Sigmoid colon (tissue), 7 donors: Measurements from ENCODE around the gene CARD11. TPM values are rescaled to one million over a fixed set of nuclear protein-coding genes. Genes with fewer than 3 reads are reported as not detected.

Experiments
- DNase-seq: peaks from one replicate; pipeline ENCODE4 v3.0.0-alpha.2; 2019
- H3K27ac ChIP-seq, 4 donors: fragments of 200-600 bp; sonication (generic); one replicate each; pipeline ENCODE4 v1.5.1; 2016 to 2019; ENCODE audit warnings: mild to moderate bottlenecking in 1 of 4
- H3K27me3 ChIP-seq, 3 donors: fragments of 200-600 bp; sonication (generic); one replicate each; pipeline ENCODE4 v1.5.1; 2019; ENCODE audit warnings: mild to moderate bottlenecking in 1 of 3
- H3K36me3 ChIP-seq, 4 donors: fragments of 200-600 bp; sonication (generic); one replicate each; pipeline ENCODE4 v1.5.1; 2016 to 2019
- H3K4me1 ChIP-seq, 4 donors: fragments of 200-600 bp; sonication (generic); one replicate each; pipeline ENCODE4 v1.5.1; 2017 to 2019
- H3K4me3 ChIP-seq, 4 donors: fragments of 200-600 bp; sonication (generic); one replicate each; pipeline ENCODE4 v1.5.1; 2017 to 2019; ENCODE audit warnings: mild to moderate bottlenecking in 2 of 4, moderate library complexity in 1 of 4
- H3K9me3 ChIP-seq, 4 donors: fragments of 200-600 bp in 3 of 4; sonication (generic) in 3 of 4; one replicate each; pipeline versions ENCODE4 v1.5.1 to v1.6.1; 2013 to 2019
- EP300 ChIP-seq, 4 donors: sonication (generic); formaldehyde crosslinking; IDR thresholded peaks; one replicate each; pipeline ENCODE4 v1.6.1; 2017; ENCODE audit warnings: antibody characterized with exemption in 4 of 4
- POLR2A ChIP-seq, 2 donors: fragments of 450-650 bp; IDR thresholded peaks; one replicate each; pipeline ENCODE4 v1.6.1; 2016; ENCODE audit warnings: antibody characterized with exemption in 2 of 2, mild to moderate bottlenecking in 2 of 2, moderate library complexity in 2 of 2
- POLR2AphosphoS5 ChIP-seq, 4 donors: sonication (generic); formaldehyde crosslinking; IDR thresholded peaks; one replicate each; pipeline ENCODE4 v1.6.1; 2017; ENCODE audit warnings: antibody characterized with exemption in 4 of 4
- WGBS, 2 donors: extraction: QIAGEN DNeasy Blood & Tissue Kit; methylation state at CpG; one replicate each; pipeline ENCODE4 v1.1.7; 2013; 5-methylcytosine and 5-hydroxymethylcytosine counted together
- intact Hi-C: fragments of 100-400 bp; cut with DNase I; formaldehyde crosslinking; loops from one replicate; pipeline ENCODE4 v1.15.1; 2023
- polyA plus RNA-seq, 3 donors: library from polyadenylated mRNA; stranded (reverse); fragments of 200-250 nt; gene quantifications; one replicate each; pipeline ENCODE4 v1.2.3, GENCODE V29; 2013
- total RNA-seq, 4 donors: library from RNA; depleted of rRNA; stranded (reverse); fragments of >200 nt; gene quantifications; one replicate each; pipeline ENCODE4 v1.1.0, GENCODE V29; 2016
- TF ChIP-seq, protein P1 (sequence below), 4 experiments: fragments of 450-650 bp in 3 of 4; fragments of 200-600 bp in 1 of 4; IDR thresholded peaks; one replicate each; pipeline ENCODE4 v1.5.1; 2016 to 2019; ENCODE audit warnings: antibody characterized with exemption in 4 of 4, mild to moderate bottlenecking in 3 of 4, moderate library complexity in 2 of 4
- donor health status: healthy with polysubstance abuse.
- donor health status: Bipolar disorder and iron deficiency.
- donor health status: healthy.

CARD11 gene
- total RNA-seq: under 1 TPM in 3 of 4 donors, not detected in 1; 0.14 to 0.71 (median 0.33) TPM
- polyA plus RNA-seq: 10 to 100 TPM in 1 of 3 donors, under 1 TPM in 2; 0.60 to 22.4 (median 0.92) TPM

DNA sequence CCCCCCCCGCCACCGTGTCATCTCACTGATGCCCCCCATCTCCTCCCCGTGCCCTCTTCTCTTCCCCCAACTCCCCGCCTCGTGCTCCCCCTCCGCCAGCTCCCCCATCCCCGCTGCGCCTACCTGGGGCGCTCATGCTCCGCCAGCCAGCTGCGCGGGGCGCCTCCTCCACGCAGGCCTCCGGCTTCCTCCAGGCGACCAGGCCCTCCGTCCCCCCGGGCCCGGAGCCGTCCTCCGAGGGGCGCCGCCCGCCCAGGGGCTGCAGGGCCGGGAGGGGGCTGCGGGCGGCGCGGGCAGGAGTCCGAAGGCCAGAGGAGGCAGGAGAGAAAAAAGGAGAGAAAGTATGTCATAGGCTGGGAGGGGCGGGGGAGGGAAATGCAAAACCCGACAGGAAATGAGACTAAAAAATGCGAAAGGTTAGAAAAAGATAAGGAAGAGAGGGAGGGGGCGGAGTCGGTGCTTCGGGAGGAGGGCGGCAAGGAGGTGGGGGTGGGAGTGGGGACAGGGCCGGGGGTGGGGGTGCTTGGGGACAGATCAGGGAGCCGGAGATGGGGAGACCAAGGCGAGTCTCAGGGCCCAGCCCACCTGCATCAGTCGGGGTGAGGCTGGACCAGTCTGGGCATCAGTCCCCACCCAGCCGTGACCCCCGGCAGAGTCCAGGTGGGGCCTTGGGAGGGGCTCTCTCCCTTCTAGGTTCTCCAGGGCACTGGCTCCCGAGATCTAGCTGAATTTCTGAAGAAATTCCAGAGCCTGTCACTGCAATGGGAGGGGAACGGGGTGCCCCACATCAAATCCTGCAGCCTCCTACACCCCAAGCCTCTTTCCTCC lies at the start of gene CARD11:
CARD11 (minus strand) TSS at position 324 of the 828 bp plus-strand sequence. CDS start 85,361 bp downstream, outside the sequence.
- Histone ChIP-seq H3K4me1 (no peaks in the 10 kb centered on the region), H3K36me3 (no peaks in the 10 kb centered on the region), H3K9me3 (no peaks in the 10 kb centered on the region), H3K4me3 (no peak within 1 kb of the TSS), H3K27ac (no peak within 1 kb of the TSS), H3K27me3 (peaks cover 4 to 27% (median 27%) of the 10 kb centered on the region in 3 donors)
- no peak for DNase-seq
- intact Hi-C loops: no loop called here
- WGBS, 2 donors: 5 to 7% methylated on average over 45 of the region's 45 CpGs
- TF ChIP-seq, protein P1, sequence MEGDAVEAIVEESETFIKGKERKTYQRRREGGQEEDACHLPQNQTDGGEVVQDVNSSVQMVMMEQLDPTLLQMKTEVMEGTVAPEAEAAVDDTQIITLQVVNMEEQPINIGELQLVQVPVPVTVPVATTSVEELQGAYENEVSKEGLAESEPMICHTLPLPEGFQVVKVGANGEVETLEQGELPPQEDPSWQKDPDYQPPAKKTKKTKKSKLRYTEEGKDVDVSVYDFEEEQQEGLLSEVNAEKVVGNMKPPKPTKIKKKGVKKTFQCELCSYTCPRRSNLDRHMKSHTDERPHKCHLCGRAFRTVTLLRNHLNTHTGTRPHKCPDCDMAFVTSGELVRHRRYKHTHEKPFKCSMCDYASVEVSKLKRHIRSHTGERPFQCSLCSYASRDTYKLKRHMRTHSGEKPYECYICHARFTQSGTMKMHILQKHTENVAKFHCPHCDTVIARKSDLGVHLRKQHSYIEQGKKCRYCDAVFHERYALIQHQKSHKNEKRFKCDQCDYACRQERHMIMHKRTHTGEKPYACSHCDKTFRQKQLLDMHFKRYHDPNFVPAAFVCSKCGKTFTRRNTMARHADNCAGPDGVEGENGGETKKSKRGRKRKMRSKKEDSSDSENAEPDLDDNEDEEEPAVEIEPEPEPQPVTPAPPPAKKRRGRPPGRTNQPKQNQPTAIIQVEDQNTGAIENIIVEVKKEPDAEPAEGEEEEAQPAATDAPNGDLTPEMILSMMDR (IDR thresholded peaks at IDR 0.05): no peak
- TF ChIP-seq POLR2AphosphoS5 (IDR thresholded peaks at IDR 0.05) (no peak), EP300 (IDR thresholded peaks at IDR 0.05) (no peak), POLR2A (IDR thresholded peaks at IDR 0.05) (no peak)

DNA sequence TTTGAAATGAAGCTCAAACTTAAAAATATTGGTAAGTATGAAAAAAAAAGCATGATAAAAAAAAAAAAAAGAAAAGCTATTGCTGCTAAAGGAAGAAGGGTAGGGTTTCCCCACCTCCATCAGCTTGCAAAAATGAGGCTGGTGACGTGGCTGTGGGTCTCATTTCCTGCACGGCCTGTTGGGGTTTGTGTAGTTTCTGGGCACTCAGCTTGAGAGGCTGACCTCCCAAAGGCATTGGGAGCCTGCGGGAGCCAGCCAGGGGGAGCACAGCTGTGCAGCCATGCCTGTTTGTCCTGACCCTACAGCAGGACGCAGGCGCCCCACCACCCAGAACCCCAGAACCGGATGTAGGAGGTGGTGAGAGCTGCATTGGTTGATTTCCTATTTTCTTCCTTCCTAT lies 48.8 kb upstream of the CARD11 start:
- Histone ChIP-seq H3K4me1 (no peaks in the 10 kb centered on the region), H3K27ac (no peak overlapping the region), H3K27me3 (peaks cover 0 to 7% (median 0%) of the 10 kb centered on the region in 3 donors), H3K4me3 (no peak overlapping the region), H3K36me3 (no peaks in the 10 kb centered on the region), H3K9me3 (no peaks in the 10 kb centered on the region)
- intact Hi-C loops: no loop called here
- 46 to 78% methylated on average over 6 of the region's 6 CpGs for WGBS, 2 donors
- DNase-seq: peak; percentile 71
- no peak for TF ChIP-seq POLR2A (IDR thresholded peaks at IDR 0.05)
- no peak for TF ChIP-seq POLR2AphosphoS5 (IDR thresholded peaks at IDR 0.05)
- TF ChIP-seq EP300 (IDR thresholded peaks at IDR 0.05): no peak
- TF ChIP-seq, protein P1 (IDR thresholded peaks at IDR 0.05): no peak

DNA sequence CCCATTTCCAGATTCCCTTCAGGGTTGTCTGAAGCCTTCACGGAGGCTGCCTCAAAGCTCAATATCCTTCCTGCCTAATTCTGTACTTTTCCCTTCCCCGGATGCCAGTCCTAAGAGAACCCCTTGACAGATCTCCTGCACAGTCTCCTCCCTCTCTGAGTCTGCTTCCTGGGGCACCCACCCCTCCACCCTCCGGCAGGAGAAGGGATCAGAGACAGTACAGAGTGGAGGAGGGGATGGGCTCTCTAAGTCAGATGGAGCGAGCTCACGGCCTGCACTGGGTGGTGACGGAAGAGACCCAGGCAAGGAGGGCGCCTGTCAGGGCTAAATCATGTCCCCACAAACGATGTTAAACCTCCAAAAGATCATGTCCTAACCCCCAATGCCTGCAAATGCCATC lies 48.0 kb upstream of the CARD11 start:
- Histone ChIP-seq H3K4me3 (no peak overlapping the region), H3K4me1 (no peaks in the 10 kb centered on the region), H3K9me3 (no peaks in the 10 kb centered on the region), H3K27me3 (peaks cover 0 to 7% (median 0%) of the 10 kb centered on the region in 3 donors), H3K27ac (no peak overlapping the region), H3K36me3 (no peaks in the 10 kb centered on the region)
- no peak for DNase-seq
- no peak for TF ChIP-seq POLR2AphosphoS5 (IDR thresholded peaks at IDR 0.05)
- TF ChIP-seq POLR2A (IDR thresholded peaks at IDR 0.05): no peak
- no peak for TF ChIP-seq EP300 (IDR thresholded peaks at IDR 0.05)
- TF ChIP-seq, protein P1 (IDR thresholded peaks at IDR 0.05): no peak
- 79 to 80% methylated on average over 8 of the region's 8 CpGs for WGBS, 2 donors
- intact Hi-C loops: no loop called here

DNA sequence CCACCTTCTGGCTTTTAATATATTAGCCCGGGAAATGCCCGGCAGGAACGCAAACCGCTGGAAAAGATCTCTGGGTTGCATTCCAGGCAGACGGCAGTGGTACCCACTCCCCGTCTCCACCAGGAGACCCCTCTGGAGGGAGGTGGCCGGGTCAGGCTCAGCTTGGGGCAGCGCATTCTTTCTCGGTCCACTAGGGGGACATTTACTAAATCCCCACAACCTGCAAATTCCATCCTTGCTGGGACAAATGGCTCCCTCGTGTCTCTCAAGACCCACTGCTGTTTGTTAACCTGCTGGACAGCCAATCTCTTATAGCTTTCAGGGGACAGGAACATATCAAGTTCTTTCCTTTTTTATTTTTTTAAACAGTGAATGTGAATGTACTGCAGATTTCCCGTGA lies 45.8 kb upstream of the CARD11 start:
- intact Hi-C loops: no loop called here
- no peak overlapping the region for H3K4me3 ChIP-seq
- no peak overlapping the region for H3K27ac ChIP-seq
- no peaks in the 10 kb centered on the region for H3K36me3 ChIP-seq
- TF ChIP-seq, protein P1 (IDR thresholded peaks at IDR 0.05): peak in 1 of 4 experiments; percentile 30
- TF ChIP-seq POLR2A (IDR thresholded peaks at IDR 0.05) (no peak), POLR2AphosphoS5 (IDR thresholded peaks at IDR 0.05) (no peak)
- H3K9me3 ChIP-seq: no peaks in the 10 kb centered on the region
- peaks cover 0 to 7% (median 0%) of the 10 kb centered on the region in 3 donors for H3K27me3 ChIP-seq
- 53 to 55% methylated on average over 11 of the region's 11 CpGs for WGBS, 2 donors
- no peaks in the 10 kb centered on the region for H3K4me1 ChIP-seq
- no peak for DNase-seq
